Measurements from ENCODE around the gene DPP6. TPM values are rescaled to one million over a fixed set of nuclear protein-coding genes. Genes with fewer than 3 reads are reported as not detected.

DPP6 gene
- total and polyA plus RNA-seq, 2 experiments from 2014 or later, result not detected

DNA sequence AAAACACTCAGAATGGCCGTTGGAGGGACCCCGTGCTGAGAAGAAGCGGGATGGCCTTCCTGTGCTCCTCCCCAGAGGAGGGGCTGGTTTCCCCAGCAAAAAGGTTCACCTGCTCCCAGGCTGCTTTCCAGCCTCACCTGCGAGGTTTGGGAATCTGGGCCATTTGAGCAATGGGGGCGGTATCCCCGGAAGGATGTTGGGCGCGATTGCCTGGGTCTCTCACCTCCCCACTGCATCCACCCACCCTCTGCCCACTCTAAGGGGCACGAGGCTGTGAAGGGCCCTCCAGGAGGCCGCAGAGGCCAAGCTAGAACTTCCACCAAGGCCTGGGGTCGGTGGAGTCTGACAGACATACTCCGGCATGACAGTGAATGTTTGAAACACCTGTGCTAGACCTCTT, 803.2 kb downstream of the DPP6 start:
- TF ChIP-seq, protein P1, sequence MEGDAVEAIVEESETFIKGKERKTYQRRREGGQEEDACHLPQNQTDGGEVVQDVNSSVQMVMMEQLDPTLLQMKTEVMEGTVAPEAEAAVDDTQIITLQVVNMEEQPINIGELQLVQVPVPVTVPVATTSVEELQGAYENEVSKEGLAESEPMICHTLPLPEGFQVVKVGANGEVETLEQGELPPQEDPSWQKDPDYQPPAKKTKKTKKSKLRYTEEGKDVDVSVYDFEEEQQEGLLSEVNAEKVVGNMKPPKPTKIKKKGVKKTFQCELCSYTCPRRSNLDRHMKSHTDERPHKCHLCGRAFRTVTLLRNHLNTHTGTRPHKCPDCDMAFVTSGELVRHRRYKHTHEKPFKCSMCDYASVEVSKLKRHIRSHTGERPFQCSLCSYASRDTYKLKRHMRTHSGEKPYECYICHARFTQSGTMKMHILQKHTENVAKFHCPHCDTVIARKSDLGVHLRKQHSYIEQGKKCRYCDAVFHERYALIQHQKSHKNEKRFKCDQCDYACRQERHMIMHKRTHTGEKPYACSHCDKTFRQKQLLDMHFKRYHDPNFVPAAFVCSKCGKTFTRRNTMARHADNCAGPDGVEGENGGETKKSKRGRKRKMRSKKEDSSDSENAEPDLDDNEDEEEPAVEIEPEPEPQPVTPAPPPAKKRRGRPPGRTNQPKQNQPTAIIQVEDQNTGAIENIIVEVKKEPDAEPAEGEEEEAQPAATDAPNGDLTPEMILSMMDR (conservative IDR thresholded peaks at IDR 0.05; ENCODE audit: low read depth in 2 of 2), result no peak
- TF ChIP-seq NANOG (IDR thresholded peaks at IDR 0.05; ENCODE audit: borderline replicate concordance) (no peak), ZNF331 (CRISPR knock-in tag; IDR thresholded peaks at IDR 0.05; ENCODE audit: low read depth) (no peak), STAT1 (IDR thresholded peaks at IDR 0.05; ENCODE audit: unreplicated experiment) (no peak), POLR2AphosphoS5 (IDR thresholded peaks at IDR 0.05; ENCODE audit: low read depth) (no peak), JUNB (IDR thresholded peaks at IDR 0.05; ENCODE audit: unreplicated experiment) (no peak), ZNF114 (CRISPR knock-in tag; IDR thresholded peaks at IDR 0.05) (no peak), EZH2 (IDR thresholded peaks at IDR 0.05; ENCODE audit: low read depth, unreplicated experiment) (no peak), EZH2phosphoT487 (IDR thresholded peaks at IDR 0.05; ENCODE audit: unreplicated experiment) (no peak), CREB1 (CRISPR knock-in tag; IDR thresholded peaks at IDR 0.05; ENCODE audit: low read depth) (no peak)
- TF ChIP-seq, protein P2, sequence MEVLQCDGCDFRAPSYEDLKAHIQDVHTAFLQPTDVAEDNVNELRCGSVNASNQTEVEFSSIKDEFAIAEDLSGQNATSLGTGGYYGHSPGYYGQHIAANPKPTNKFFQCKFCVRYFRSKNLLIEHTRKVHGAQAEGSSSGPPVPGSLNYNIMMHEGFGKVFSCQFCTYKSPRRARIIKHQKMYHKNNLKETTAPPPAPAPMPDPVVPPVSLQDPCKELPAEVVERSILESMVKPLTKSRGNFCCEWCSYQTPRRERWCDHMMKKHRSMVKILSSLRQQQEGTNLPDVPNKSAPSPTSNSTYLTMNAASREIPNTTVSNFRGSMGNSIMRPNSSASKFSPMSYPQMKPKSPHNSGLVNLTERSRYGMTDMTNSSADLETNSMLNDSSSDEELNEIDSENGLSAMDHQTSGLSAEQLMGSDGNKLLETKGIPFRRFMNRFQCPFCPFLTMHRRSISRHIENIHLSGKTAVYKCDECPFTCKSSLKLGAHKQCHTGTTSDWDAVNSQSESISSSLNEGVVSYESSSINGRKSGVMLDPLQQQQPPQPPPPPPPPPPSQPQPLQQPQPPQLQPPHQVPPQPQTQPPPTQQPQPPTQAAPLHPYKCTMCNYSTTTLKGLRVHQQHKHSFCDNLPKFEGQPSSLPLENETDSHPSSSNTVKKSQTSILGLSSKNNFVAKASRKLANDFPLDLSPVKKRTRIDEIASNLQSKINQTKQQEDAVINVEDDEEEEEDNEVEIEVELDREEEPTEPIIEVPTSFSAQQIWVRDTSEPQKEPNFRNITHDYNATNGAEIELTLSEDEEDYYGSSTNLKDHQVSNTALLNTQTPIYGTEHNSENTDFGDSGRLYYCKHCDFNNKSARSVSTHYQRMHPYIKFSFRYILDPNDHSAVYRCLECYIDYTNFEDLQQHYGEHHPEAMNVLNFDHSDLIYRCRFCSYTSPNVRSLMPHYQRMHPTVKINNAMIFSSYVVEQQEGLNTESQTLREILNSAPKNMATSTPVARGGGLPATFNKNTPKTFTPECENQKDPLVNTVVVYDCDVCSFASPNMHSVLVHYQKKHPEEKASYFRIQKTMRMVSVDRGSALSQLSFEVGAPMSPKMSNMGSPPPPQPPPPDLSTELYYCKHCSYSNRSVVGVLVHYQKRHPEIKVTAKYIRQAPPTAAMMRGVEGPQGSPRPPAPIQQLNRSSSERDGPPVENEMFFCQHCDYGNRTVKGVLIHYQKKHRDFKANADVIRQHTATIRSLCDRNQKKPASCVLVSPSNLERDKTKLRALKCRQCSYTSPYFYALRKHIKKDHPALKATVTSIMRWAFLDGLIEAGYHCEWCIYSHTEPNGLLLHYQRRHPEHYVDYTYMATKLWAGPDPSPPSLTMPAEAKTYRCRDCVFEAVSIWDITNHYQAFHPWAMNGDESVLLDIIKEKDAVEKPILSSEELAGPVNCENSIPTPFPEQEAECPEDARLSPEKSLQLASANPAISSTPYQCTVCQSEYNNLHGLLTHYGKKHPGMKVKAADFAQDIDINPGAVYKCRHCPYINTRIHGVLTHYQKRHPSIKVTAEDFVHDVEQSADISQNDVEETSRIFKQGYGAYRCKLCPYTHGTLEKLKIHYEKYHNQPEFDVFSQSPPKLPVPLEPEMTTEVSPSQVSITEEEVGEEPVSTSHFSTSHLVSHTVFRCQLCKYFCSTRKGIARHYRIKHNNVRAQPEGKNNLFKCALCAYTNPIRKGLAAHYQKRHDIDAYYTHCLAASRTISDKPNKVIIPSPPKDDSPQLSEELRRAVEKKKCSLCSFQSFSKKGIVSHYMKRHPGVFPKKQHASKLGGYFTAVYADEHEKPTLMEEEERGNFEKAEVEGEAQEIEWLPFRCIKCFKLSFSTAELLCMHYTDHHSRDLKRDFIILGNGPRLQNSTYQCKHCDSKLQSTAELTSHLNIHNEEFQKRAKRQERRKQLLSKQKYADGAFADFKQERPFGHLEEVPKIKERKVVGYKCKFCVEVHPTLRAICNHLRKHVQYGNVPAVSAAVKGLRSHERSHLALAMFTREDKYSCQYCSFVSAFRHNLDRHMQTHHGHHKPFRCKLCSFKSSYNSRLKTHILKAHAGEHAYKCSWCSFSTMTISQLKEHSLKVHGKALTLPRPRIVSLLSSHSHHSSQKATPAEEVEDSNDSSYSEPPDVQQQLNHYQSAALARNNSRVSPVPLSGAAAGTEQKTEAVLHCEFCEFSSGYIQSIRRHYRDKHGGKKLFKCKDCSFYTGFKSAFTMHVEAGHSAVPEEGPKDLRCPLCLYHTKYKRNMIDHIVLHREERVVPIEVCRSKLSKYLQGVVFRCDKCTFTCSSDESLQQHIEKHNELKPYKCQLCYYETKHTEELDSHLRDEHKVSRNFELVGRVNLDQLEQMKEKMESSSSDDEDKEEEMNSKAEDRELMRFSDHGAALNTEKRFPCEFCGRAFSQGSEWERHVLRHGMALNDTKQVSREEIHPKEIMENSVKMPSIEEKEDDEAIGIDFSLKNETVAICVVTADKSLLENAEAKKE (CRISPR knock-in tag; IDR thresholded peaks at IDR 0.05), result no peak
- TF ChIP-seq, protein P3, sequence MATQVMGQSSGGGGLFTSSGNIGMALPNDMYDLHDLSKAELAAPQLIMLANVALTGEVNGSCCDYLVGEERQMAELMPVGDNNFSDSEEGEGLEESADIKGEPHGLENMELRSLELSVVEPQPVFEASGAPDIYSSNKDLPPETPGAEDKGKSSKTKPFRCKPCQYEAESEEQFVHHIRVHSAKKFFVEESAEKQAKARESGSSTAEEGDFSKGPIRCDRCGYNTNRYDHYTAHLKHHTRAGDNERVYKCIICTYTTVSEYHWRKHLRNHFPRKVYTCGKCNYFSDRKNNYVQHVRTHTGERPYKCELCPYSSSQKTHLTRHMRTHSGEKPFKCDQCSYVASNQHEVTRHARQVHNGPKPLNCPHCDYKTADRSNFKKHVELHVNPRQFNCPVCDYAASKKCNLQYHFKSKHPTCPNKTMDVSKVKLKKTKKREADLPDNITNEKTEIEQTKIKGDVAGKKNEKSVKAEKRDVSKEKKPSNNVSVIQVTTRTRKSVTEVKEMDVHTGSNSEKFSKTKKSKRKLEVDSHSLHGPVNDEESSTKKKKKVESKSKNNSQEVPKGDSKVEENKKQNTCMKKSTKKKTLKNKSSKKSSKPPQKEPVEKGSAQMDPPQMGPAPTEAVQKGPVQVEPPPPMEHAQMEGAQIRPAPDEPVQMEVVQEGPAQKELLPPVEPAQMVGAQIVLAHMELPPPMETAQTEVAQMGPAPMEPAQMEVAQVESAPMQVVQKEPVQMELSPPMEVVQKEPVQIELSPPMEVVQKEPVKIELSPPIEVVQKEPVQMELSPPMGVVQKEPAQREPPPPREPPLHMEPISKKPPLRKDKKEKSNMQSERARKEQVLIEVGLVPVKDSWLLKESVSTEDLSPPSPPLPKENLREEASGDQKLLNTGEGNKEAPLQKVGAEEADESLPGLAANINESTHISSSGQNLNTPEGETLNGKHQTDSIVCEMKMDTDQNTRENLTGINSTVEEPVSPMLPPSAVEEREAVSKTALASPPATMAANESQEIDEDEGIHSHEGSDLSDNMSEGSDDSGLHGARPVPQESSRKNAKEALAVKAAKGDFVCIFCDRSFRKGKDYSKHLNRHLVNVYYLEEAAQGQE (IDR thresholded peaks at IDR 0.05; ENCODE audit: unreplicated experiment), result no peak
- TF ChIP-seq, protein P4, sequence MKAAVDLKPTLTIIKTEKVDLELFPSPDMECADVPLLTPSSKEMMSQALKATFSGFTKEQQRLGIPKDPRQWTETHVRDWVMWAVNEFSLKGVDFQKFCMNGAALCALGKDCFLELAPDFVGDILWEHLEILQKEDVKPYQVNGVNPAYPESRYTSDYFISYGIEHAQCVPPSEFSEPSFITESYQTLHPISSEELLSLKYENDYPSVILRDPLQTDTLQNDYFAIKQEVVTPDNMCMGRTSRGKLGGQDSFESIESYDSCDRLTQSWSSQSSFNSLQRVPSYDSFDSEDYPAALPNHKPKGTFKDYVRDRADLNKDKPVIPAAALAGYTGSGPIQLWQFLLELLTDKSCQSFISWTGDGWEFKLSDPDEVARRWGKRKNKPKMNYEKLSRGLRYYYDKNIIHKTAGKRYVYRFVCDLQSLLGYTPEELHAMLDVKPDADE (IDR thresholded peaks at IDR 0.05), result no peak
- H3K36me3 Mint-ChIP-seq (ENCODE audit: low read depth), result no peaks in the 10 kb centered on the region
- ATAC-seq (no peak), DNase-seq (ENCODE audit: low spot score) (no peak)
- peaks cover 15% of the 10 kb centered on the region for H3K9me3 Mint-ChIP-seq
- Histone ChIP-seq H3K79me2 (replicated peaks; ENCODE audit: insufficient read depth) (no peaks in the 10 kb centered on the region), H4K20me1 (replicated peaks; ENCODE audit: insufficient read depth) (no peaks in the 10 kb centered on the region), H3K27ac (ENCODE audit: low read depth) (no peak overlapping the region), H3F3A (replicated peaks; ENCODE audit: low read depth) (no peaks in the 10 kb centered on the region), H3K9me2 (ENCODE audit: insufficient read depth) (no peaks in the 10 kb centered on the region), H2AFZ (no peak overlapping the region), H3K27me3 (ENCODE audit: insufficient read depth) (no peaks in the 10 kb centered on the region), H3K4me3 (no peak overlapping the region), H3K4me2 (no peak overlapping the region), H3K4me1 (ENCODE audit: insufficient read depth) (no peaks in the 10 kb centered on the region), H3K36me3 (ENCODE audit: insufficient read depth) (no peaks in the 10 kb centered on the region)
- H3K27ac Mint-ChIP-seq, result no peak overlapping the region
- H3K4me3 Mint-ChIP-seq, result no peak overlapping the region
- H3K27me3 Mint-ChIP-seq (ENCODE audit: insufficient read depth, low read depth, poor library complexity), result peaks cover 1% of the 10 kb centered on the region
- H3K4me1 Mint-ChIP-seq, result no peaks in the 10 kb centered on the region; the same call in 2 of the 3 replicates
